DOHH2 (cell line): Measurements from ENCODE around the gene NCOA5.

ENCODE experiments used
- H3F3A ChIP-seq: fragments of 200-600 bp; sonication (generic), shearing (Covaris generic); 2 replicates; pipeline ENCODE4 v1.6.0; 2016; ENCODE audit warnings: antibody characterized with exemption, mild to moderate bottlenecking; ENCODE audit not compliant: control insufficient read depth, insufficient read depth
- H3K27ac ChIP-seq: fragments of 200-600 bp; sonication (generic); 2 replicates; pipeline ENCODE4 v1.5.1; 2014; ENCODE audit warnings: low read depth, mild to moderate bottlenecking, low read length, moderate library complexity
- H3K27me3 ChIP-seq: fragments of 200-600 bp; sonication (generic); 2 replicates; pipeline ENCODE4 v1.6.1; 2014; ENCODE audit warnings: mild to moderate bottlenecking, low read length, mixed read lengths; ENCODE audit not compliant: control insufficient read depth
- H3K36me3 ChIP-seq: fragments of 200-600 bp; sonication (generic); 2 replicates; pipeline ENCODE4 v1.6.1; 2014; ENCODE audit warnings: mild to moderate bottlenecking, low read length, moderate library complexity, mixed read lengths; ENCODE audit not compliant: control insufficient read depth
- H3K4me1 ChIP-seq: fragments of 200-600 bp; sonication (generic); 2 replicates; pipeline ENCODE4 v1.6.1; 2014; ENCODE audit warnings: mild to moderate bottlenecking, low read length, mixed read lengths; ENCODE audit not compliant: control insufficient read depth
- H3K4me2 ChIP-seq: fragments of 200-600 bp; sonication (generic); 2 replicates; pipeline ENCODE4 v1.6.0; 2014; ENCODE audit warnings: mild to moderate bottlenecking, low read length, moderate library complexity
- H3K4me3 ChIP-seq: fragments of 200-600 bp; sonication (generic); 2 replicates; pipeline ENCODE4 v1.5.1; 2014; ENCODE audit warnings: mild to moderate bottlenecking, low read length, mixed read lengths
- H3K79me2 ChIP-seq: fragments of 200-600 bp; sonication (generic); 2 replicates; pipeline ENCODE4 v1.6.1; 2014; ENCODE audit warnings: mild to moderate bottlenecking, low read length, mixed read lengths; ENCODE audit not compliant: control insufficient read depth
- H3K9me2 ChIP-seq: fragments of 200-600 bp; sonication (generic); replicated peaks from 2 replicates; pipeline ENCODE4 v1.6.1; 2014; ENCODE audit warnings: mild to moderate bottlenecking, low read length, mixed read lengths; ENCODE audit not compliant: control insufficient read depth
- H3K9me3 ChIP-seq: fragments of 200-600 bp; sonication (generic); 2 replicates; pipeline ENCODE4 v1.6.1; 2014; ENCODE audit warnings: antibody characterized with exemption, low read length, mixed read lengths; ENCODE audit not compliant: control insufficient read depth, insufficient read depth
- H4K20me1 ChIP-seq: fragments of 200-600 bp; sonication (generic); 2 replicates; pipeline ENCODE4 v1.6.0; 2014; ENCODE audit warnings: low read depth, mild to moderate bottlenecking, antibody characterized with exemption, low read length, moderate library complexity; ENCODE audit not compliant: control insufficient read depth, insufficient read depth
- CTCF ChIP-seq: fragments of 200-600 bp; sonication (generic); IDR thresholded peaks from one replicate; pipeline ENCODE4 v1.5.1; 2014; ENCODE audit warnings: antibody characterized with exemption, mild to moderate bottlenecking, low read depth, low read length; ENCODE audit not compliant: poor library complexity, severe bottlenecking
- EZH2phosphoT487 ChIP-seq: fragments of 200-600 bp; sonication (generic); IDR thresholded peaks from 2 replicates; pipeline ENCODE4 v1.6.1; 2017; ENCODE audit warnings: borderline replicate concordance, mild to moderate bottlenecking, antibody characterized with exemption, low read length, moderate library complexity, mixed read lengths

The NCOA5 gene

GRCh38 chr20:46021361-46022359, 68.1 kb downstream of the NCOA5 start:
- Histone ChIP-seq H3K27ac (no peak overlapping the region), H3K4me2 (peak overlapping the region; percentile 75), H3K36me3 (no peaks in the 10 kb centered on the region), H3K79me2 (no peaks in the 10 kb centered on the region), H3K4me1 (peaks cover 19% of the 10 kb centered on the region), H4K20me1 (0 out of 2 replicates have a peak, but pooled peaks cover 5% of the 10 kb centered on the region), H3K9me3 (no peaks in the 10 kb centered on the region), H3K4me3 (peak overlapping the region; percentile 65), H3K27me3 (peaks cover 6% of the 10 kb centered on the region), H3K9me2 (no peaks in the 10 kb centered on the region), H3F3A (no peaks in the 10 kb centered on the region)
- no peak for TF ChIP-seq CTCF
- no peak for TF ChIP-seq EZH2phosphoT487

DNA sequence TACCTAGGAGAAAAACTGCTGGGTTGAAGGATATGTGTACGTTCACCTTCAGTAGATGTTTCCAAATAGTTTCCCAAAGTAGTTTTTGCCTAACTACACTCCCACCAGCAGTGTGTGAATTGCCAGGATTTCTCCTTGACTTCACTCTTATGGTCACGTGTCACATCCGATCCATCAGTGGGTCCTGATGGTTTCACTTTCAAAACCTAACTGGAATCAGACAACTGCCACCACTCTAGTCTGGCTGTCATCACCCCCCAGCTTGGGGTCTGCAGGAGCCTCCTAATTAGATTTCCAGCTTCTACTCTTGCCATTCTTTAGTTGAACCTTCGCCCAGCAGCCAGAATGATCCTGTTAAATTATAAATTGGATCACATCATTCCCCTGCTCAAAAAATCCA, 69.2 kb downstream of the NCOA5 start:
- peaks cover 19% of the 10 kb centered on the region for H3K4me1 ChIP-seq
- H3K9me3 ChIP-seq: no peaks in the 10 kb centered on the region
- peaks cover 6% of the 10 kb centered on the region for H3K27me3 ChIP-seq
- no peak overlapping the region for H3K4me2 ChIP-seq
- no peaks in the 10 kb centered on the region for H3F3A ChIP-seq
- TF ChIP-seq CTCF (no peak), EZH2phosphoT487 (no peak)
- H3K79me2 ChIP-seq: no peaks in the 10 kb centered on the region
- no peaks in the 10 kb centered on the region for H3K36me3 ChIP-seq
- no peak overlapping the region for H3K4me3 ChIP-seq
- H3K9me2 ChIP-seq: no peaks in the 10 kb centered on the region
- H3K27ac ChIP-seq: no peak overlapping the region
- 0 out of 2 replicates have a peak, but pooled peaks cover 5% of the 10 kb centered on the region for H4K20me1 ChIP-seq

- peaks cover 27% of the 10 kb centered on the region for H3K4me1 ChIP-seq
- no peaks in the 10 kb centered on the region for H3K36me3 ChIP-seq
- no peaks in the 10 kb centered on the region for H3K9me2 ChIP-seq
- H3K4me2 ChIP-seq: no peak overlapping the region
- no peak overlapping the region for H3K27ac ChIP-seq
- H3K27me3 ChIP-seq: peaks cover 6% of the 10 kb centered on the region
- H3K4me3 ChIP-seq: no peak overlapping the region
- no peaks in the 10 kb centered on the region for H3F3A ChIP-seq
- H3K9me3 ChIP-seq: no peaks in the 10 kb centered on the region
- no peaks in the 10 kb centered on the region for H3K79me2 ChIP-seq
- TF ChIP-seq CTCF (no peak), EZH2phosphoT487 (no peak)
- H4K20me1 ChIP-seq: 0 out of 2 replicates have a peak, but pooled peaks cover 5% of the 10 kb centered on the region
Observed at GRCh38 chr20:46018611-46019010, 71.2 kb downstream of the NCOA5 start.
